Panc1 (cell line): Measurements from ENCODE around the gene ARHGAP45.

ENCODE experiments used
- POLR2AphosphoS5 ChIP-seq: IDR thresholded peaks from 2 replicates; pipeline ENCODE4 v1.6.1; 2012; ENCODE audit warnings: mild to moderate bottlenecking, low read depth, low read length, moderate library complexity
- SIN3A ChIP-seq: IDR thresholded peaks from 2 replicates; pipeline ENCODE4 v1.6.1; 2012; ENCODE audit warnings: low read depth, mild to moderate bottlenecking, low read length, moderate library complexity, borderline replicate concordance; ENCODE audit not compliant: insufficient read depth
- TCF7L2 ChIP-seq: IDR thresholded peaks from 2 replicates; pipeline ENCODE4 v1.6.1; 2011; ENCODE audit warnings: mild to moderate bottlenecking, low read depth, low read length, inconsistent platforms
- TF ChIP-seq, protein P1 (sequence below): fragments of 450-650 bp; IDR thresholded peaks from 2 replicates; pipeline ENCODE4 v1.5.1; 2017; ENCODE audit warnings: mild to moderate bottlenecking

DNA sequence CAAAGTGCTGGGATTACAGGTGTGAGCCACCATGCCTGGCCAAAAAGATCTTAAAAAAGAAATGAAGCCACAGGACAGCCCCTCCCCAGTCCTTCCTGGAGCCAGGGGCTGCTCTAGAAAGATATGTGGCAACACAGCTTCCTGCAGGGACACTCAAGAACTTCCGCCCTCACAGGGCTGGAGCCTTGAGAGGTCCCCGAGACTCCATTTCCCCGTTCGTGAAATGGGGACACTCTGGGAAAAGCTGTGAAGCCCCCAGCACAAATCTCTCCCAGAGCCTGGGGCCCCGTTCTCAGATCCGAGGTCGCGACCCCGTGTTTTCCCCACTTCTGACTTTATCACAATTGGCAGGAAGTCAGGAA is 34.4 kb downstream of the ARHGAP45 start:
- TF ChIP-seq, protein P1, sequence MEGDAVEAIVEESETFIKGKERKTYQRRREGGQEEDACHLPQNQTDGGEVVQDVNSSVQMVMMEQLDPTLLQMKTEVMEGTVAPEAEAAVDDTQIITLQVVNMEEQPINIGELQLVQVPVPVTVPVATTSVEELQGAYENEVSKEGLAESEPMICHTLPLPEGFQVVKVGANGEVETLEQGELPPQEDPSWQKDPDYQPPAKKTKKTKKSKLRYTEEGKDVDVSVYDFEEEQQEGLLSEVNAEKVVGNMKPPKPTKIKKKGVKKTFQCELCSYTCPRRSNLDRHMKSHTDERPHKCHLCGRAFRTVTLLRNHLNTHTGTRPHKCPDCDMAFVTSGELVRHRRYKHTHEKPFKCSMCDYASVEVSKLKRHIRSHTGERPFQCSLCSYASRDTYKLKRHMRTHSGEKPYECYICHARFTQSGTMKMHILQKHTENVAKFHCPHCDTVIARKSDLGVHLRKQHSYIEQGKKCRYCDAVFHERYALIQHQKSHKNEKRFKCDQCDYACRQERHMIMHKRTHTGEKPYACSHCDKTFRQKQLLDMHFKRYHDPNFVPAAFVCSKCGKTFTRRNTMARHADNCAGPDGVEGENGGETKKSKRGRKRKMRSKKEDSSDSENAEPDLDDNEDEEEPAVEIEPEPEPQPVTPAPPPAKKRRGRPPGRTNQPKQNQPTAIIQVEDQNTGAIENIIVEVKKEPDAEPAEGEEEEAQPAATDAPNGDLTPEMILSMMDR, result no peak
- TF ChIP-seq POLR2AphosphoS5, result no peak
- no peak for TF ChIP-seq SIN3A
- no peak for TF ChIP-seq TCF7L2
